Measurements from ENCODE around the gene HRH1.

DNA sequence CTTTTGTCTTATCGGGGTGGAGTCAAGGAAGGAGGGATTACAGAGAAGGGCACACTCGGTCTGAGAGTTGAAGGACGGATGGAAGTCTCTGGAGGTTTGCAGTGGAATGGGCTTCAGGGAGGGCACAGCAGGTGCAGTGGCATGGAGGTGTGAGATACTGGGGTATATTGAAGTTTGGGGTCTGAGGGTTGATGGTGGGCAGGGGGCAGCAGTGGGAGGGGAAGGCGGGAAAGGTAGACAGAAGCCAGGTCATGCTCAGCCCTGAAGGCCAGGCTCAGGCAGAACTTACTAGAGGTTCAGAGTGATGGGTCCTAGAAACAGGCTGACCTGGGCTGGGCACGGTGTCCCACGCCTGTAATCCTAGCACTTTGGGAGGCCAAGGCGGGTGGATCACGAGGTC, 52.7 kb downstream of the HRH1 start:
- TF ChIP-seq, protein P1, sequence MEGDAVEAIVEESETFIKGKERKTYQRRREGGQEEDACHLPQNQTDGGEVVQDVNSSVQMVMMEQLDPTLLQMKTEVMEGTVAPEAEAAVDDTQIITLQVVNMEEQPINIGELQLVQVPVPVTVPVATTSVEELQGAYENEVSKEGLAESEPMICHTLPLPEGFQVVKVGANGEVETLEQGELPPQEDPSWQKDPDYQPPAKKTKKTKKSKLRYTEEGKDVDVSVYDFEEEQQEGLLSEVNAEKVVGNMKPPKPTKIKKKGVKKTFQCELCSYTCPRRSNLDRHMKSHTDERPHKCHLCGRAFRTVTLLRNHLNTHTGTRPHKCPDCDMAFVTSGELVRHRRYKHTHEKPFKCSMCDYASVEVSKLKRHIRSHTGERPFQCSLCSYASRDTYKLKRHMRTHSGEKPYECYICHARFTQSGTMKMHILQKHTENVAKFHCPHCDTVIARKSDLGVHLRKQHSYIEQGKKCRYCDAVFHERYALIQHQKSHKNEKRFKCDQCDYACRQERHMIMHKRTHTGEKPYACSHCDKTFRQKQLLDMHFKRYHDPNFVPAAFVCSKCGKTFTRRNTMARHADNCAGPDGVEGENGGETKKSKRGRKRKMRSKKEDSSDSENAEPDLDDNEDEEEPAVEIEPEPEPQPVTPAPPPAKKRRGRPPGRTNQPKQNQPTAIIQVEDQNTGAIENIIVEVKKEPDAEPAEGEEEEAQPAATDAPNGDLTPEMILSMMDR (IDR thresholded peaks at IDR 0.05): no peak
- TF ChIP-seq ZFX (IDR thresholded peaks at IDR 0.05; ENCODE audit: borderline replicate concordance): no peak
